ENCODE measurements around the gene PAXX. TPM values are rescaled to one million over a fixed set of nuclear protein-coding genes. Genes with fewer than 3 reads are reported as not detected.
A peak's percentile ranks its signal among the peaks of the same experiment; 100 is the strongest.

Gene PAXX
- total RNA-seq, 1 donor from 2014 or later, result 87.0 TPM

- H3K4me1 ChIP-seq, result peaks cover 21 to 29% of the 10 kb centered on the region in 2 donors
These were observed 2.6 kb downstream of the PAXX start for GRCh38 chr9:136994888-136995230.

GRCh38 chr9:136995362-136995761 lies 3.1 kb downstream of the PAXX start:
- no peaks in the 10 kb centered on the region for H3K9me3 ChIP-seq
- no peaks in the 10 kb centered on the region for H3K36me3 ChIP-seq
- H3K27ac ChIP-seq, result peak overlapping the region; percentile 60 to 67
- peaks cover 21 to 29% of the 10 kb centered on the region in 2 donors for H3K4me1 ChIP-seq
- DNase-seq (ENCODE audit: low spot score in 2 of 2), result no peak
- intact Hi-C loops (cut with DNase I), result loop anchor here (5.0 kb wide), 1 partner anchor 108 kb away; the partner anchor contains the start of gene TRAF2
- no peak for TF ChIP-seq CTCF (IDR thresholded peaks at IDR 0.05)
- no peaks in the 10 kb centered on the region for H3K27me3 ChIP-seq
- H3K4me3 ChIP-seq, result peak overlapping the region; percentile 27 to 52

More at GRCh38 chr9:136994888-136995230, 2.6 kb downstream of the PAXX start:
- intact Hi-C loops (cut with DNase I), result loop anchor here (5.0 kb wide), 2 partner anchors 92 to 108 kb away; partner anchors contain the start of genes MAN1B1 and TRAF2
- no peaks in the 10 kb centered on the region for H3K36me3 ChIP-seq
- no peak for DNase-seq (ENCODE audit: low spot score in 2 of 2)
- H3K27me3 ChIP-seq, result no peaks in the 10 kb centered on the region
- TF ChIP-seq CTCF (IDR thresholded peaks at IDR 0.05), result no peak
- no peaks in the 10 kb centered on the region for H3K9me3 ChIP-seq
- H3K27ac ChIP-seq, result no peak overlapping the region
- peak overlapping the region in 1 of 2 donors; percentile 52 for H3K4me3 ChIP-seq

DNA sequence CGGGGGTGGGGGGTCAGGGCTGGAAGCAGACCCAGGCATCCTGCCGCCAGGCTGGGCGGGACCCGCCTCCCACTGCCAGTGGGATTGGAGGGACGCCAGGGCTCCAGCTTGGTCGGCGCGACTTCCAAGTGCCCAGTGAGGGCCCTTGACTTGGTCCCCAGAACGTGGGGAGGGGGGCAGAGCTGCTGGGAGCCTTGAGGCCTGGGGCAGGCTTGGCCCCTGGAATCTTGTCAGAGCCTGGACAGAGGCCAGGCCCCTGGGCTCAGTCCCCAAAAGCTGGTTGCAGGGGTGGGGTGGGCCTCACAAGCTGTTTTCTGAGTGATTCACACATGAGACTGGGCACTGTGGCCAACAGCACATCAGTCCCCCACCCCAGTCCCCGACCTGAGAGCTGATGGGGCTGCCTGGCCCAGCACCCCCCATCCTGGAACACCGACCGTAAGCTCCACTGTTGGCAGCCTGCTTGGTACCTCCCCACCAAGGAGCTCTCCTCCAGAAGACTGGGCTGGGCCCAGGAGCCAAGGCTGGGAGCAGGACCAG lies 3.6 kb downstream of the PAXX start:
- H3K36me3 ChIP-seq, result no peaks in the 10 kb centered on the region
- peak overlapping the region; percentile 60 to 67 for H3K27ac ChIP-seq
- no peaks in the 10 kb centered on the region for H3K9me3 ChIP-seq
- intact Hi-C loops (cut with DNase I), result loop anchor here (5.0 kb wide), 1 partner anchor 109 kb away; the partner anchor contains the start of gene TRAF2
- DNase-seq (ENCODE audit: low spot score in 2 of 2), result no peak
- peak overlapping the region; percentile 27 to 52 for H3K4me3 ChIP-seq
- H3K4me1 ChIP-seq, result peaks cover 21 to 29% of the 10 kb centered on the region in 2 donors
- TF ChIP-seq CTCF (IDR thresholded peaks at IDR 0.05), result no peak
- no peaks in the 10 kb centered on the region for H3K27me3 ChIP-seq

- Histone ChIP-seq H3K4me3 (peak within 1 kb of the TSS; percentile 27 to 52), H3K36me3 (no peaks in the 10 kb centered on the region), H3K27ac (peak within 1 kb of the TSS; percentile 60 to 67), H3K27me3 (no peaks in the 10 kb centered on the region), H3K4me1 (peaks cover 21 to 29% of the 10 kb centered on the region in 2 donors), H3K9me3 (no peaks in the 10 kb centered on the region)
- no peak for DNase-seq (ENCODE audit: low spot score in 2 of 2)
- no peak for TF ChIP-seq CTCF (IDR thresholded peaks at IDR 0.05)
- intact Hi-C loops (cut with DNase I), result loop anchor here (5.0 kb wide), 1 partner anchor 109 kb away; the partner anchor contains the start of gene TRAF2
These were observed 4.4 kb downstream of the PAXX start, which contains the start of gene CLIC3 for GRCh38 chr9:136996361-136997292. Gene CLIC3, minus strand, starts transcription at chr9:136996568. Its CDS starts 25 bp downstream, at chr9:136996543.

- TF ChIP-seq CTCF (IDR thresholded peaks at IDR 0.05), result no peak
- Histone ChIP-seq H3K27ac (peak overlapping the region in 1 of 2 donors; percentile 5), H3K27me3 (no peaks in the 10 kb centered on the region), H3K9me3 (no peaks in the 10 kb centered on the region), H3K36me3 (no peaks in the 10 kb centered on the region), H3K4me1 (peaks cover 21 to 29% of the 10 kb centered on the region in 2 donors), H3K4me3 (no peak overlapping the region)
- DNase-seq (ENCODE audit: low spot score in 2 of 2), result no peak
- intact Hi-C loops (cut with DNase I), result loop anchor here (5.0 kb wide), 1 partner anchor 110 kb away; the partner anchor contains the start of gene TRAF2
These were observed 5.1 kb downstream of the PAXX start for GRCh38 chr9:136997371-136997770.
